ENCODE results near the gene KCNIP1.

Gene KCNIP1

GRCh38 chr5:170632266-170632984, 128.6 kb downstream of the KCNIP1 start:
- peaks cover 21% of the 10 kb centered on the region for H3K4me1 ChIP-seq (ENCODE audit: insufficient read depth, low read length)
- peak overlapping the region; percentile 64 for H3K4me3 ChIP-seq (ENCODE audit: low read length)
- H3K27ac ChIP-seq (ENCODE audit: low read depth, low read length): no peak overlapping the region
- H3K27me3 ChIP-seq (ENCODE audit: insufficient read depth, low read length): no peaks in the 10 kb centered on the region
- no peak overlapping the region for H3K9ac ChIP-seq (ENCODE audit: low read depth, low read length)
- WGBS: 38% methylated on average over 19 of the region's 19 CpGs
- no peaks in the 10 kb centered on the region for H3K9me3 ChIP-seq (ENCODE audit: insufficient read depth, low read depth, low read length)
- no peaks in the 10 kb centered on the region for H3K36me3 ChIP-seq (ENCODE audit: insufficient read depth, low read length)

- Histone ChIP-seq H3K27me3 (ENCODE audit: insufficient read depth, low read length) (no peaks in the 10 kb centered on the region), H3K9me3 (ENCODE audit: insufficient read depth, low read depth, low read length) (no peaks in the 10 kb centered on the region), H3K36me3 (ENCODE audit: insufficient read depth, low read length) (no peaks in the 10 kb centered on the region), H3K4me1 (ENCODE audit: insufficient read depth, low read length) (peaks cover 21% of the 10 kb centered on the region), H3K27ac (ENCODE audit: low read depth, low read length) (no peak overlapping the region), H3K4me3 (ENCODE audit: low read length) (peak overlapping the region; percentile 64), H3K9ac (ENCODE audit: low read depth, low read length) (no peak overlapping the region)
- 1% methylated on average over 12 of the region's 12 CpGs for WGBS
Measured at GRCh38 chr5:170632985-170633234, 129.1 kb downstream of the KCNIP1 start.

GRCh38 chr5:170633235-170634081, 129.6 kb downstream of the KCNIP1 start:
- H3K9ac ChIP-seq (ENCODE audit: low read depth, low read length): peak overlapping the region; percentile 54; the same call in 1 of the 2 replicates

GRCh38 chr5:170634256-170634990, 130.6 kb downstream of the KCNIP1 start:
- Histone ChIP-seq H3K4me1 (ENCODE audit: insufficient read depth, low read length) (peaks cover 27% of the 10 kb centered on the region), H3K27me3 (ENCODE audit: insufficient read depth, low read length) (no peaks in the 10 kb centered on the region), H3K36me3 (ENCODE audit: insufficient read depth, low read length) (no peaks in the 10 kb centered on the region), H3K27ac (ENCODE audit: low read depth, low read length) (no peak overlapping the region), H3K9ac (ENCODE audit: low read depth, low read length) (no peak overlapping the region), H3K9me3 (ENCODE audit: insufficient read depth, low read depth, low read length) (no peaks in the 10 kb centered on the region), H3K4me3 (ENCODE audit: low read length) (peak overlapping the region; percentile 42; the same call in 1 of the 2 replicates)
- 78% methylated on average over 6 of the region's 6 CpGs for WGBS

More at GRCh38 chr5:170633235-170634081, 129.6 kb downstream of the KCNIP1 start:
- no peaks in the 10 kb centered on the region for H3K9me3 ChIP-seq (ENCODE audit: insufficient read depth, low read depth, low read length)
- peak overlapping the region; percentile 46 for H3K27ac ChIP-seq (ENCODE audit: low read depth, low read length)
- H3K4me3 ChIP-seq (ENCODE audit: low read length): peak overlapping the region; percentile 64
- no peaks in the 10 kb centered on the region for H3K36me3 ChIP-seq (ENCODE audit: insufficient read depth, low read length)
- H3K4me1 ChIP-seq (ENCODE audit: insufficient read depth, low read length): peaks cover 21% of the 10 kb centered on the region
- no peaks in the 10 kb centered on the region for H3K27me3 ChIP-seq (ENCODE audit: insufficient read depth, low read length)
- WGBS: 14% methylated on average over 12 of the region's 25 CpGs

GRCh38 chr5:170635706-170636105, 131.9 kb downstream of the KCNIP1 start:
- Histone ChIP-seq H3K4me1 (ENCODE audit: insufficient read depth, low read length) (peaks cover 28% of the 10 kb centered on the region), H3K9me3 (ENCODE audit: insufficient read depth, low read depth, low read length) (no peaks in the 10 kb centered on the region), H3K27ac (ENCODE audit: low read depth, low read length) (no peak overlapping the region), H3K27me3 (ENCODE audit: insufficient read depth, low read length) (no peaks in the 10 kb centered on the region), H3K36me3 (ENCODE audit: insufficient read depth, low read length) (no peaks in the 10 kb centered on the region), H3K4me3 (ENCODE audit: low read length) (no peak overlapping the region), H3K9ac (ENCODE audit: low read depth, low read length) (no peak overlapping the region)
- WGBS: 86% methylated on average over 2 of the region's 3 CpGs

- no peak overlapping the region for H3K4me3 ChIP-seq (ENCODE audit: low read length)
- WGBS: 94% methylated on average over 11 of the region's 11 CpGs
Measured at GRCh38 chr5:170636206-170636605, 132.4 kb downstream of the KCNIP1 start.

DNA sequence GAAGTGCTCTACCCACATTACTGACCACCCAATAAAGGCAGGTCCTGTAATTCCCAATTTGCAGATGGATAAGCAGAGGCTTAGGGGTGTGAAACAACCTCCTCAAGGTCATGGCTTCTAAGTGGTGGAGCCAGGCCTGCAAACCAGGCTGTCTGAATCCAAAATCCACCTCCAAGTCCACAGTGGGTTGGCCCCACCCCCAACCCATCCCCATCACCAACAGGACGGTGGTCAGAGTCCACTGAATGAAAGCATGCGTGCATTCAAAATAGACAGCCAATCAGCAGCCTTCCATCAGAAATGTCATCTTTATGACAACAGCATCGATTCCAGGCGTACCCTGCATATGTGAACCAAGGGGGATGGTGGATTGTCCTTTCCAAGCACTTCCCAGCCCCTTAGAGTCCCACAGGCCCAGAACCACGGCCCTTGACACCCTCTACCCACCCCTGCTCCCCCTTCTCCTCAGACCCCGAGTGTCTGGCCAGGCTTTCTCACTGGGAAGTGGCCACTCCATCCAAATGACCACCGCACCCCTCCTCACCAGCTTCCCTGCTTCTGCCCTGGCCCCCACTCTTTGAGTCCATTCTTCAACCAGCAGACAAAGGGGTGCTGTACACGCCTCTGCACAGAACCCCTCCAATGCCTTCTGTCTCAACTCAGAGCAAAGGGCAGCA, 133.1 kb downstream of the KCNIP1 start:
- WGBS: 91% methylated on average over 8 of the region's 8 CpGs
- Histone ChIP-seq H3K9me3 (ENCODE audit: insufficient read depth, low read depth, low read length) (no peaks in the 10 kb centered on the region), H3K9ac (ENCODE audit: low read depth, low read length) (no peak overlapping the region), H3K27me3 (ENCODE audit: insufficient read depth, low read length) (no peaks in the 10 kb centered on the region), H3K4me1 (ENCODE audit: insufficient read depth, low read length) (peaks cover 27% of the 10 kb centered on the region), H3K36me3 (ENCODE audit: insufficient read depth, low read length) (no peaks in the 10 kb centered on the region), H3K4me3 (ENCODE audit: low read length) (no peak overlapping the region), H3K27ac (ENCODE audit: low read depth, low read length) (no peak overlapping the region)

More at GRCh38 chr5:170636206-170636605, 132.4 kb downstream of the KCNIP1 start:
- H3K27ac ChIP-seq (ENCODE audit: low read depth, low read length): no peak overlapping the region
- H3K36me3 ChIP-seq (ENCODE audit: insufficient read depth, low read length): no peaks in the 10 kb centered on the region
- no peak overlapping the region for H3K9ac ChIP-seq (ENCODE audit: low read depth, low read length)
- H3K27me3 ChIP-seq (ENCODE audit: insufficient read depth, low read length): no peaks in the 10 kb centered on the region
- peaks cover 28% of the 10 kb centered on the region for H3K4me1 ChIP-seq (ENCODE audit: insufficient read depth, low read length)
- no peaks in the 10 kb centered on the region for H3K9me3 ChIP-seq (ENCODE audit: insufficient read depth, low read depth, low read length)

- H3K27ac ChIP-seq (ENCODE audit: low read depth, low read length): no peak overlapping the region
- WGBS: 77% methylated on average over 4 of the region's 4 CpGs
- H3K4me3 ChIP-seq (ENCODE audit: low read length): no peak overlapping the region
- no peak overlapping the region for H3K9ac ChIP-seq (ENCODE audit: low read depth, low read length)
- H3K4me1 ChIP-seq (ENCODE audit: insufficient read depth, low read length): peaks cover 18% of the 10 kb centered on the region
- no peaks in the 10 kb centered on the region for H3K36me3 ChIP-seq (ENCODE audit: insufficient read depth, low read length)
- H3K9me3 ChIP-seq (ENCODE audit: insufficient read depth, low read depth, low read length): no peaks in the 10 kb centered on the region
- H3K27me3 ChIP-seq (ENCODE audit: insufficient read depth, low read length): no peaks in the 10 kb centered on the region
Measured at GRCh38 chr5:170638051-170638450, 134.2 kb downstream of the KCNIP1 start.

DNA sequence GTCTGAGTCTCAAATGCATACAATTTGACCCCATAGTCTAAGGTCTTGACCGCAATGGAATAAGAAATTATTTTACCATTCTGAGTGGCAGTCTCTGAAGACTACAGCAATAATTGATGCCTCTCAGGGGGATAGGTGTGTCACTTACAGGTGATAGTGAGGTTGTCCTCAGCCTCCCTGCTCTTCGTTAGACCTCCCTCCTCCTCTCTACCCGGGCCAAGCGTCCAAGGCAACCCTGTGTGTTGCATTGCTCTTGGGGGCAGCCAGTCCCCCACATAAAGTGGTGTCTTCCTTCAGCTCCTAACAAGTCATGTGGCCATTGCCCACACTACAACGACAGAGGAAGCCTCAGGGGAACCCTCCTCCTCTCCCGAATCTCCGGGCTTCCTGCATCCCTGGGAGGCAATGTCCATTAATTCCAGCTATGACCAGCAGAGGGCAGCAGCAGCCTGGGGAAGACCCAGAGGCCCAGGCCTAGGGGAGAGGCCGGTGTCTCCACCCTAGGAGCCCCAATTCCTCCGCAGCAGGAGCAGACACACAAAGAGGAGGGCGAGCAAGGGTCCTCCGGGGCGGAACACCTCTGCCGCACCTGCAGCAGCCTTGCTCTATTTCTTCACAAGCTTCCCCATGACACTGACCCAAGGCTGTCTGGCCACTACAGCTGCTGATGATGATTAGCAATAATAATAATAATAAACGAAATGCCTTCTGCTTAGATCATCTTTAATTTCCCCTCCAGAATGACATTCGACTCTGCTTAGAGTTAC, 134.8 kb downstream of the KCNIP1 start:
- no peaks in the 10 kb centered on the region for H3K27me3 ChIP-seq (ENCODE audit: insufficient read depth, low read length)
- no peak overlapping the region for H3K4me3 ChIP-seq (ENCODE audit: low read length)
- H3K4me1 ChIP-seq (ENCODE audit: insufficient read depth, low read length): peaks cover 18% of the 10 kb centered on the region
- H3K9me3 ChIP-seq (ENCODE audit: insufficient read depth, low read depth, low read length): no peaks in the 10 kb centered on the region
- no peak overlapping the region for H3K27ac ChIP-seq (ENCODE audit: low read depth, low read length)
- H3K9ac ChIP-seq (ENCODE audit: low read depth, low read length): no peak overlapping the region
- WGBS: 40% methylated on average over 15 of the region's 15 CpGs
- H3K36me3 ChIP-seq (ENCODE audit: insufficient read depth, low read length): no peaks in the 10 kb centered on the region

- Histone ChIP-seq H3K4me1 (ENCODE audit: insufficient read depth, low read length) (peaks cover 11% of the 10 kb centered on the region; the same call in 1 of the 2 replicates), H3K27ac (ENCODE audit: low read depth, low read length) (no peak overlapping the region), H3K4me3 (ENCODE audit: low read length) (no peak overlapping the region), H3K36me3 (ENCODE audit: insufficient read depth, low read length) (no peaks in the 10 kb centered on the region), H3K27me3 (ENCODE audit: insufficient read depth, low read length) (no peaks in the 10 kb centered on the region), H3K9me3 (ENCODE audit: insufficient read depth, low read depth, low read length) (no peaks in the 10 kb centered on the region), H3K9ac (ENCODE audit: low read depth, low read length) (no peak overlapping the region)
- 81% methylated on average over 15 of the region's 17 CpGs for WGBS
Measured at GRCh38 chr5:170639221-170639925, 135.6 kb downstream of the KCNIP1 start.
